ENCODE data around the gene SERPINB2.

- no peak for TF ChIP-seq CTCF (optimal IDR thresholded peaks at IDR 0.05 in 1 of 3, IDR thresholded peaks at IDR 0.05 in 1 of 3, conservative IDR thresholded peaks at IDR 0.05 in 1 of 3; ENCODE audit: extremely low read depth in 1 of 3, insufficient read depth in 2 of 3, low read length in 3 of 3)
- no peak for TF ChIP-seq EZH2 (IDR thresholded peaks at IDR 0.05; ENCODE audit: low read length)
Observed at GRCh38 chr18:63878343-63878742, 9.2 kb upstream of the SERPINB2 start.
